Epithelial cell of proximal tubule (primary cell): Measurements from ENCODE around the gene MED13. TPM values are rescaled to one million over a fixed set of nuclear protein-coding genes. Genes with fewer than 3 reads are reported as not detected.

Experiments
- DNase-seq: peaks from one replicate; pipeline ENCODE4 v3.0.0-alpha.2; 2011; ENCODE audit warnings: low read depth
- H3K4me3 ChIP-seq: 2 replicates; pipeline ENCODE4 v1.5.1; 2011; ENCODE audit warnings: low read depth, mild to moderate bottlenecking, low read length
- total RNA-seq: library from RNA; depleted of rRNA; stranded (reverse); fragments of >200 nt; gene quantifications from 2 replicates; pipeline ENCODE4 v1.2.3, GENCODE V29; 2015
- TF ChIP-seq, protein P1 (sequence below): conservative IDR thresholded peaks from 2 replicates; pipeline ENCODE4 v1.5.1; 2012; ENCODE audit warnings: low read depth, mild to moderate bottlenecking, low read length

MED13 gene
- total RNA-seq, 1 donor from 2014 or later, result 21.1 TPM

- no peak overlapping the region for H3K4me3 ChIP-seq
- DNase-seq, result no peak
- TF ChIP-seq, protein P1, sequence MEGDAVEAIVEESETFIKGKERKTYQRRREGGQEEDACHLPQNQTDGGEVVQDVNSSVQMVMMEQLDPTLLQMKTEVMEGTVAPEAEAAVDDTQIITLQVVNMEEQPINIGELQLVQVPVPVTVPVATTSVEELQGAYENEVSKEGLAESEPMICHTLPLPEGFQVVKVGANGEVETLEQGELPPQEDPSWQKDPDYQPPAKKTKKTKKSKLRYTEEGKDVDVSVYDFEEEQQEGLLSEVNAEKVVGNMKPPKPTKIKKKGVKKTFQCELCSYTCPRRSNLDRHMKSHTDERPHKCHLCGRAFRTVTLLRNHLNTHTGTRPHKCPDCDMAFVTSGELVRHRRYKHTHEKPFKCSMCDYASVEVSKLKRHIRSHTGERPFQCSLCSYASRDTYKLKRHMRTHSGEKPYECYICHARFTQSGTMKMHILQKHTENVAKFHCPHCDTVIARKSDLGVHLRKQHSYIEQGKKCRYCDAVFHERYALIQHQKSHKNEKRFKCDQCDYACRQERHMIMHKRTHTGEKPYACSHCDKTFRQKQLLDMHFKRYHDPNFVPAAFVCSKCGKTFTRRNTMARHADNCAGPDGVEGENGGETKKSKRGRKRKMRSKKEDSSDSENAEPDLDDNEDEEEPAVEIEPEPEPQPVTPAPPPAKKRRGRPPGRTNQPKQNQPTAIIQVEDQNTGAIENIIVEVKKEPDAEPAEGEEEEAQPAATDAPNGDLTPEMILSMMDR, result no peak
Measured at GRCh38 chr17:62030264-62030663, 34.8 kb downstream of the MED13 start.

GRCh38 chr17:62024866-62025265 lies 40.2 kb downstream of the MED13 start:
- TF ChIP-seq, protein P1, result no peak
- no peak overlapping the region for H3K4me3 ChIP-seq
- DNase-seq, result no peak

GRCh38 chr17:62017912-62018311 lies 47.2 kb downstream of the MED13 start:
- TF ChIP-seq, protein P1, result no peak
- DNase-seq, result no peak

GRCh38 chr17:62017496-62017895 lies 47.6 kb downstream of the MED13 start:
- no peak for DNase-seq
- TF ChIP-seq, protein P1, result no peak
- H3K4me3 ChIP-seq, result no peak overlapping the region

More at GRCh38 chr17:62017912-62018311, 47.2 kb downstream of the MED13 start:
- H3K4me3 ChIP-seq, result no peak overlapping the region

- DNase-seq, result no peak
- no peak overlapping the region for H3K4me3 ChIP-seq
- TF ChIP-seq, protein P1, result no peak
Measured at GRCh38 chr17:62014526-62014925, 50.6 kb downstream of the MED13 start.

- no peak overlapping the region for H3K4me3 ChIP-seq
- TF ChIP-seq, protein P1, result no peak
- DNase-seq, result no peak
Measured at GRCh38 chr17:62009220-62009619, 55.9 kb downstream of the MED13 start.

- TF ChIP-seq, protein P1, result no peak
- DNase-seq, result no peak
- no peak overlapping the region for H3K4me3 ChIP-seq
Measured at GRCh38 chr17:62008294-62008693, 56.8 kb downstream of the MED13 start.
